IPS-18a (cell line): ENCODE results near the gene UBR4.

Experiments used
- H3K27ac ChIP-seq: one replicate; pipeline ENCODE4 v1.5.1; 2013; ENCODE audit warnings: low read length
- H3K27me3 ChIP-seq: one replicate; pipeline ENCODE4 v1.6.1; 2013; ENCODE audit warnings: mild to moderate bottlenecking, low read length; ENCODE audit not compliant: control insufficient read depth, insufficient read depth
- H3K36me3 ChIP-seq: one replicate; pipeline ENCODE4 v1.6.1; 2013; ENCODE audit warnings: low read depth, low read length; ENCODE audit not compliant: control insufficient read depth
- H3K4me1 ChIP-seq: one replicate; pipeline ENCODE4 v1.6.1; 2013; ENCODE audit warnings: low read depth, low read length; ENCODE audit not compliant: control insufficient read depth
- H3K4me3 ChIP-seq: one replicate; pipeline ENCODE4 v1.5.1; 2013; ENCODE audit warnings: low read length
- H3K9ac ChIP-seq: one replicate; pipeline ENCODE4 v1.6.1; 2013; ENCODE audit warnings: mild to moderate bottlenecking, low read length, moderate library complexity
- H3K9me3 ChIP-seq: one replicate; pipeline ENCODE4 v1.6.1; 2013; ENCODE audit warnings: low read depth, low read length; ENCODE audit not compliant: control insufficient read depth

UBR4 gene

GRCh38 chr1:19109545-19109944 lies 100.5 kb downstream of the UBR4 start:
- no peaks in the 10 kb centered on the region for H3K9me3 ChIP-seq
- H3K27ac ChIP-seq, result no peak overlapping the region
- no peak overlapping the region for H3K4me3 ChIP-seq
- no peaks in the 10 kb centered on the region for H3K27me3 ChIP-seq
- no peaks in the 10 kb centered on the region for H3K4me1 ChIP-seq
- peaks cover 99% of the 10 kb centered on the region for H3K36me3 ChIP-seq
- no peak overlapping the region for H3K9ac ChIP-seq

- H3K9me3 ChIP-seq, result no peaks in the 10 kb centered on the region
These were observed 108.8 kb downstream of the UBR4 start for GRCh38 chr1:19101244-19101643.

GRCh38 chr1:19100028-19100427 lies 110.0 kb downstream of the UBR4 start:
- Histone ChIP-seq H3K4me3 (no peak overlapping the region), H3K36me3 (peaks cover 99% of the 10 kb centered on the region), H3K9me3 (no peaks in the 10 kb centered on the region), H3K27ac (no peak overlapping the region), H3K27me3 (no peaks in the 10 kb centered on the region), H3K9ac (no peak overlapping the region), H3K4me1 (no peaks in the 10 kb centered on the region)

More at GRCh38 chr1:19101244-19101643, 108.8 kb downstream of the UBR4 start:
- Histone ChIP-seq H3K27ac (no peak overlapping the region), H3K27me3 (no peaks in the 10 kb centered on the region), H3K9ac (no peak overlapping the region), H3K36me3 (peaks cover 99% of the 10 kb centered on the region), H3K4me1 (no peaks in the 10 kb centered on the region), H3K4me3 (no peak overlapping the region)

- H3K27me3 ChIP-seq, result no peaks in the 10 kb centered on the region
- no peak overlapping the region for H3K27ac ChIP-seq
- no peaks in the 10 kb centered on the region for H3K9me3 ChIP-seq
- no peak overlapping the region for H3K9ac ChIP-seq
- H3K4me3 ChIP-seq, result no peak overlapping the region
- peaks cover 100% of the 10 kb centered on the region for H3K36me3 ChIP-seq
- no peaks in the 10 kb centered on the region for H3K4me1 ChIP-seq
These were observed 113.1 kb downstream of the UBR4 start for GRCh38 chr1:19096990-19097389.

GRCh38 chr1:19096036-19096833 lies 113.8 kb downstream of the UBR4 start:
- Histone ChIP-seq H3K9ac (no peak overlapping the region), H3K9me3 (no peaks in the 10 kb centered on the region), H3K36me3 (peaks cover 100% of the 10 kb centered on the region), H3K4me3 (no peak overlapping the region), H3K27me3 (no peaks in the 10 kb centered on the region), H3K27ac (no peak overlapping the region), H3K4me1 (no peaks in the 10 kb centered on the region)

GRCh38 chr1:19091196-19091953 lies 118.7 kb downstream of the UBR4 start:
- Histone ChIP-seq H3K9ac (no peak overlapping the region), H3K9me3 (no peaks in the 10 kb centered on the region), H3K36me3 (peaks cover 100% of the 10 kb centered on the region), H3K27ac (no peak overlapping the region), H3K27me3 (no peaks in the 10 kb centered on the region), H3K4me3 (no peak overlapping the region), H3K4me1 (no peaks in the 10 kb centered on the region)

GRCh38 chr1:19089524-19089923 lies 120.5 kb downstream of the UBR4 start:
- no peaks in the 10 kb centered on the region for H3K9me3 ChIP-seq
- H3K27ac ChIP-seq, result no peak overlapping the region
- no peak overlapping the region for H3K9ac ChIP-seq
- H3K36me3 ChIP-seq, result peaks cover 98% of the 10 kb centered on the region
- H3K4me1 ChIP-seq, result no peaks in the 10 kb centered on the region
- no peaks in the 10 kb centered on the region for H3K27me3 ChIP-seq
- H3K4me3 ChIP-seq, result no peak overlapping the region

GRCh38 chr1:19088717-19089442 lies 121.2 kb downstream of the UBR4 start:
- Histone ChIP-seq H3K4me3 (no peak overlapping the region), H3K36me3 (peaks cover 98% of the 10 kb centered on the region), H3K4me1 (no peaks in the 10 kb centered on the region), H3K27ac (no peak overlapping the region), H3K9me3 (no peaks in the 10 kb centered on the region), H3K27me3 (no peaks in the 10 kb centered on the region), H3K9ac (no peak overlapping the region)

- Histone ChIP-seq H3K4me1 (no peaks in the 10 kb centered on the region), H3K9me3 (no peaks in the 10 kb centered on the region), H3K9ac (no peak overlapping the region), H3K27me3 (no peaks in the 10 kb centered on the region), H3K27ac (no peak overlapping the region), H3K4me3 (no peak overlapping the region), H3K36me3 (peaks cover 98% of the 10 kb centered on the region)
These were observed 122.1 kb downstream of the UBR4 start for GRCh38 chr1:19087737-19088594.

GRCh38 chr1:19087017-19087736 lies 122.9 kb downstream of the UBR4 start:
- no peak overlapping the region for H3K9ac ChIP-seq
- H3K36me3 ChIP-seq, result peaks cover 98% of the 10 kb centered on the region
- H3K9me3 ChIP-seq, result no peaks in the 10 kb centered on the region
- no peak overlapping the region for H3K4me3 ChIP-seq
- H3K4me1 ChIP-seq, result no peaks in the 10 kb centered on the region
- H3K27me3 ChIP-seq, result no peaks in the 10 kb centered on the region
- H3K27ac ChIP-seq, result no peak overlapping the region
